ENCODE data around the gene TJP3. TPM values are rescaled to one million over a fixed set of nuclear protein-coding genes. Genes with fewer than 3 reads are reported as not detected.

TJP3 gene
- total and polyA plus RNA-seq, 8 donors: 31.9 to 204 (median 94.1) TPM

- Histone ChIP-seq H3K27me3 (peaks cover 0 to 64% (median 36%) of the 10 kb centered on the region in 3 donors), H3K4me3 (no peak overlapping the region), H3K36me3 (no peaks in the 10 kb centered on the region), H3K9me3 (no peaks in the 10 kb centered on the region), H3K4me1 (peaks cover 4 to 85% (median 57%) of the 10 kb centered on the region in 4 donors), H3K27ac (peak overlapping the region; percentile 57 to 88 (median 82))
- DNase-seq: no peak
- TF ChIP-seq POLR2AphosphoS5 (IDR thresholded peaks at IDR 0.05): no peak
- no peak for TF ChIP-seq EP300 (IDR thresholded peaks at IDR 0.05)
- TF ChIP-seq POLR2A (IDR thresholded peaks at IDR 0.05): no peak
- TF ChIP-seq CTCF (IDR thresholded peaks at IDR 0.05): no peak
- WGBS, 5 donors: 34 to 67% (median 42%) methylated on average over 8 of the region's 8 CpGs
- intact Hi-C loops (cut with DNase I; ENCODE audit: low total_unique reads): no loop called here
These were observed 15.7 kb downstream of the TJP3 start for GRCh38 chr19:3723883-3724282.

GRCh38 chr19:3725121-3725520, 16.9 kb downstream of the TJP3 start:
- intact Hi-C loops (cut with DNase I; ENCODE audit: low total_unique reads): no loop called here
- WGBS, 5 donors: 34 to 55% (median 45%) methylated on average over 3 of the region's 3 CpGs
- TF ChIP-seq POLR2AphosphoS5 (IDR thresholded peaks at IDR 0.05): no peak

DNA sequence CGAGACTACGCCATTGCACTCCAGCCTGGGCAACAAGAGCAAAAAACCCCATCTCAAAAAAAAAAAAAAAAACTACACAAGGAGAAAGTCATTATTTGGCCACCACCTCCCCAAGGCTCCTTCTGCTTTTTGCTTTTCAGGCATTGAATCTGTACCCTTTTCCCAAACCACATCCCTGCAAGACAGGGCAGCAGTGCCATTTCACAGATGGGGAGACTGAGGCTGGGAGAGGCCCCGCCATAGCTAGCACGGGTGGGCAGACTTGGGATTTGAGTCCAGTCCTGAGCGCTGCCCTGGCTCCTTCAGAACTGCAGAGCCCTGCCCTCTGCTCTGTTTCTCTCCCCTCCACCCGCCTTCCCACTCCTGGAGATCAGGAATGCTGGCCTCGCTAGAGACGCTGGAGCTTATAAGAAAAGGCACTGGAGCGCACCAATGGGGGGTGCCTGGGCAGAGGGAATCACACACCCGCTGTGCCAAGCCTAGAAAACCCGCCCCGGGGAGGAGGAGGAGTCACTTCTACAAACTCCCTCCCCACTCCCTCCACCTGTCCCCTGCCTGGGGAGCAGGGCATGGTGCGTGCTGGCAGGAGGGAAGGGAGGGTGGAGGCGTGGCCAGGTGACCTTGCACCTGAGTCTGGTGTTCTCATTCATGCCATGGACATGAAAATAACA, 17.6 kb downstream of the TJP3 start:
- H3K4me1 ChIP-seq: peaks cover 4 to 71% (median 44%) of the 10 kb centered on the region in 4 donors
- peak; percentile 91 to 95 for DNase-seq
- 14 to 27% (median 20%) methylated on average over 8 to 14 of the region's 14 CpGs for WGBS, 5 donors
- peak in 2 of 3 donors; percentile 89 to 91 for TF ChIP-seq POLR2AphosphoS5 (IDR thresholded peaks at IDR 0.05)
- TF ChIP-seq EP300 (IDR thresholded peaks at IDR 0.05): no peak
- H3K9me3 ChIP-seq: no peaks in the 10 kb centered on the region
- H3K27ac ChIP-seq: peak overlapping the region; percentile 68 to 85 (median 82)
- no peak overlapping the region for H3K4me3 ChIP-seq
- H3K36me3 ChIP-seq: peaks cover 0 to 11% (median 8%) of the 10 kb centered on the region in 4 donors
- intact Hi-C loops (cut with DNase I; ENCODE audit: low total_unique reads): no loop called here
- H3K27me3 ChIP-seq: peaks cover 0 to 45% (median 26%) of the 10 kb centered on the region in 3 donors

More at GRCh38 chr19:3725121-3725520, 16.9 kb downstream of the TJP3 start:
- peaks cover 4 to 77% (median 51%) of the 10 kb centered on the region in 4 donors for H3K4me1 ChIP-seq
- no peaks in the 10 kb centered on the region for H3K9me3 ChIP-seq
- no peak for DNase-seq
- H3K36me3 ChIP-seq: peaks cover 0 to 5% (median 2%) of the 10 kb centered on the region in 4 donors
- no peak overlapping the region for H3K4me3 ChIP-seq
- H3K27me3 ChIP-seq: peaks cover 0 to 51% (median 32%) of the 10 kb centered on the region in 3 donors
- H3K27ac ChIP-seq: peak overlapping the region; percentile 68 to 86 (median 82)

- no peak overlapping the region for H3K27ac ChIP-seq
- intact Hi-C loops (cut with DNase I; ENCODE audit: low total_unique reads): no loop called here
- no peak overlapping the region for H3K4me3 ChIP-seq
- H3K4me1 ChIP-seq: peaks cover 0 to 26% (median 13%) of the 10 kb centered on the region in 4 donors
- TF ChIP-seq POLR2AphosphoS5 (IDR thresholded peaks at IDR 0.05): no peak
- no peak for TF ChIP-seq CTCF (IDR thresholded peaks at IDR 0.05)
- TF ChIP-seq EP300 (IDR thresholded peaks at IDR 0.05): no peak
- TF ChIP-seq POLR2A (IDR thresholded peaks at IDR 0.05): no peak
- no peaks in the 10 kb centered on the region for H3K9me3 ChIP-seq
- H3K36me3 ChIP-seq: peaks cover 4 to 52% (median 42%) of the 10 kb centered on the region in 4 donors
- no peak for DNase-seq
- peaks cover 0 to 12% (median 0%) of the 10 kb centered on the region in 3 donors for H3K27me3 ChIP-seq
- 86 to 97% (median 95%) methylated on average over 5 to 32 of the region's 32 CpGs for WGBS, 5 donors
These were observed 22.3 kb downstream of the TJP3 start for GRCh38 chr19:3730457-3730958.

DNA sequence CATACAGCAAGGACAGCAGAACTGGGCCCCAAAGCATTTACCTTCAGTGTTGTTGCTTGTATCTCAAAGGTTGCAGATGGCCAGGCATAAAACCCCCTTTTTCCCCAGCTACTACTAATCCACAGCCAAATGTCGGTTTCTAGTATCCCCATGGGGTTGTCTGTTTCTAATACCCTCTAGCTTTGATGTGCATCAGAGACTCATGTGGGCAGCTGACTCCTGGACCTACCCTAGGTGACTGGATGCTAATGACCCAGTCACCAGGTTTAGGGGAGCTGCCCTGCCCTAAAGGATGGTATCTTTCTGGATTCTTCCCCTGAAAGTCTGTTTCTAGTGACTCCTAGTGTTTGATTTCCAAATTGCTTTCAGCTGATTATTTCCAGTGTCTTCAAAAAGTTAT, 23.9 kb downstream of the TJP3 start:
- WGBS, 5 donors: 71 to 100% (median 94%) methylated on average over 1 of the region's 1 CpG
- Histone ChIP-seq H3K4me3 (no peak overlapping the region), H3K27ac (no peak overlapping the region), H3K9me3 (no peaks in the 10 kb centered on the region), H3K27me3 (peaks cover 0 to 5% (median 0%) of the 10 kb centered on the region in 3 donors), H3K4me1 (peaks cover 0 to 16% (median 5%) of the 10 kb centered on the region in 4 donors), H3K36me3 (peaks cover 4 to 68% (median 53%) of the 10 kb centered on the region in 4 donors)
- DNase-seq: no peak
- intact Hi-C loops (cut with DNase I; ENCODE audit: low total_unique reads): no loop called here
- TF ChIP-seq CTCF (IDR thresholded peaks at IDR 0.05): no peak
- TF ChIP-seq POLR2A (IDR thresholded peaks at IDR 0.05): no peak
- no peak for TF ChIP-seq EP300 (IDR thresholded peaks at IDR 0.05)
- no peak for TF ChIP-seq POLR2AphosphoS5 (IDR thresholded peaks at IDR 0.05)
